Ascending aorta (tissue), 2 donors: ENCODE measurements around the gene P2RX6. TPM values are rescaled to one million over a fixed set of nuclear protein-coding genes. Genes with fewer than 3 reads are reported as not detected.
"Not testable (repeated sequence)": the region's sequence is repeated elsewhere in the genome, so short reads cannot be mapped to it uniquely, and the experiment has no call there.

Source experiments
- DNase-seq, 2 donors: peaks; one replicate each; pipeline ENCODE4 v3.0.0-alpha.2; 2019; ENCODE audit warnings: low spot score in 2 of 2
- H3K27ac ChIP-seq, 2 donors: fragments of 200-600 bp; sonication (generic); one replicate each; pipeline ENCODE4 v1.5.1; 2016 to 2017; ENCODE audit warnings: mild to moderate bottlenecking in 1 of 2
- H3K27me3 ChIP-seq: fragments of 200-600 bp; sonication (generic); one replicate; pipeline ENCODE4 v1.5.1; 2017
- H3K36me3 ChIP-seq, 2 donors: fragments of 200-600 bp; sonication (generic); one replicate each; pipeline ENCODE4 v1.5.1; 2016
- H3K4me1 ChIP-seq, 2 donors: fragments of 200-600 bp; sonication (generic); one replicate each; pipeline ENCODE4 v1.5.1; 2016 to 2017; ENCODE audit warnings: mild to moderate bottlenecking in 1 of 2
- H3K4me3 ChIP-seq, 2 donors: fragments of 200-600 bp; sonication (generic); one replicate each; pipeline ENCODE4 v1.5.1; 2016 to 2017; ENCODE audit warnings: mild to moderate bottlenecking in 1 of 2
- H3K9me3 ChIP-seq, 2 donors: fragments of 200-600 bp; sonication (generic); one replicate each; pipeline ENCODE4 v1.5.1; 2016
- CTCF ChIP-seq, 3 experiments: fragments of 200-600 bp in 2 of 3; fragments of 450-650 bp in 1 of 3; sonication (generic) in 2 of 3; IDR thresholded peaks; one replicate each; pipeline ENCODE4 v1.5.1; 2016 to 2019; ENCODE audit warnings: antibody characterized with exemption in 3 of 3, mild to moderate bottlenecking in 1 of 3, moderate library complexity in 1 of 3
- intact Hi-C: fragments of 100-400 bp; cut with DNase I; formaldehyde crosslinking; loops from one replicate; pipeline ENCODE4 v1.15.1; 2023
- total RNA-seq: library from RNA; depleted of rRNA; stranded (reverse); fragments of >200 nt; gene quantifications from one replicate; pipeline ENCODE4 v1.1.0, GENCODE V29; 2016

The P2RX6 gene
- total RNA-seq, 1 donor from 2014 or later: not detected

DNA sequence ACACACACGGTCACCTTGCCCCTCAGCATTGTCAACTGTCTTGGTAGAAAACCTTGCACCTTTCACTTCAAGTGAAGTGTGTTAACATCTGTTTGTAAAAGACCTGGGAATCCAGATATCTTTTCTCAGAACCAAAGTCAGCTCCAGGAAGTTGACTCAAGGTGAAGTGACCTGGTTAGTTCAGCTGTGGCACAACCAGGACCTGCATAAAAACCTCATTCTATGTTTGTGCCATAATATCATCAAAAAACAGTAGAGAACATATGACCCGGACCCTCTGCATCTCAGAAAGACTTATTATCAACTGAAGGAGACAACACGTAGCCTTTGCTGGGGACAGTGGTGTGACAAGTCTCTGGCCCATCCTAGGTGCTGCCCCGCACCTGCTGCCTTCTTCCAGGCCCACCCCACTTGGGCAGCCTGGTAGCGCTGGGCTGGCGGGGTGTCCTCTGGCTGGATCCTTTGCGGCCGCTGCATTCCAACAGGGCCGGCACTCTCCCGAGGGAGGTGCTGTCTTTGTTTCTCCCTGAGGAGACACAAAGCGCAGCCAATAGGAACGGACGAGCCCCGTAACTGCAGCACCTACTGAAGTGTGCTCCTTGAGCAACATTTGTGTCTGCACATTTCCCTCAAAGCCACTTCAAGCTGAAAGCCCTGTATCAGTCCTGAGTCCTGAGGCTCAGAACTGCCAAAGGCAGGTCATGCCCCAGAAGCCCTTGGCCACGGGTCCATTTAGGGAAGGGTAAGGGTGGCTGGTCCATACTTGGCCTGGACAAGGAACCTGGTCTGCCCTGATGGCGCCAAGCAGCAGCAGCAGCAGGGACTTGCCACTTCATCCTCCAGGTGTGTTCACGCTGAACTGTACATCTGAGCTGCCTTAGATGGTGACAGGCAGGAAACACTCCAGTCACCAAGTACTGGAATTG lies 56.0 kb downstream of the P2RX6 start:
- H3K27me3 ChIP-seq: no peaks in the 10 kb centered on the region
- TF ChIP-seq CTCF (IDR thresholded peaks at IDR 0.05): no peak
- H3K4me1 ChIP-seq: no peaks in the 10 kb centered on the region
- no peak overlapping the region for H3K27ac ChIP-seq
- DNase-seq: no peak
- intact Hi-C loops: loop anchor here (10.0 kb wide), 1 partner anchor 106 kb away; the partner anchor contains the start of gene AIFM3
- no peaks in the 10 kb centered on the region for H3K9me3 ChIP-seq
- no peak overlapping the region for H3K4me3 ChIP-seq
- no peaks in the 10 kb centered on the region for H3K36me3 ChIP-seq

DNA sequence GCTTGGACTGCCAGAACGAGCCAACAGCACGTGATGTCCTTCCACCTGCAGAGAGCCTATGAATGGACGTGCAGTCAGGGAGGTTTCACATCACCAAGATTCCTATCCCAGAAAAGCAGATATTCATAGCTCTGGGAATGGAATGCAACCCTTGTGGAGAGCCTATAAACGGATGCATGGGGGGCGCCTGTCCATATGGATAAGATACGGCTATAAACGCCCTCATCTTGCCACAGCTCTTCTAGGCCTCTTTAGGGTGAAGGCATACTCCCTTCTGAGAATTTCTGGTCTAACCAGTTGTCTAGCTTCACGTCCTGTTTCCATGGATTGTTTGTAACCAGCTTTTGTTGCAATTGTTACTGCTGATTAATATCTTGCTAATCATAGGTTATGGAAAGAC lies 56.8 kb downstream of the P2RX6 start:
- not testable (repeated sequence) for H3K27me3 ChIP-seq, H3K27ac ChIP-seq, H3K9me3 ChIP-seq, DNase-seq, H3K36me3 ChIP-seq, H3K4me1 ChIP-seq, H3K4me3 ChIP-seq
- intact Hi-C loops: loop anchor here (10.0 kb wide), 1 partner anchor 107 kb away; the partner anchor contains the start of gene AIFM3

GRCh38 chr22:21073023-21073422 lies 58.1 kb downstream of the P2RX6 start:
- H3K4me3 ChIP-seq: no peak overlapping the region

DNA sequence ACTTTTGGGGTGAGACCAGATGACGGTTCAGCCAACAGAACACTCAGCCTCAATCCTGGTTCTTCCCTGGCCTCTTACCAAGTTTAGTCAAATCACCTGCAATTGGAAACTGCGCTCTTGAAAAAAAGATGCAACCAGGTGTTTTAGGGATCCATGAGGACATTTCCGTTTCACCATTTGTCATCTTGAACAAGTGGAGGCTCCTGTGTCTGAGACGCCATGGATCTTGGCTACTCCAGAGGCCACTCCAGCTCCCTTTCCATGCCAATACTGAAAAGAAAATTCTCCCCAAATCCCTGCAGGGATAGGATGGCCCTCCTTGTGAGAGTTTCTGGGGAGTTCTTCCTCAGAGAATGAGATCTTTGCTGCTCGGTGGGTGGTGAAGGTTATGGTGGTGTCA lies 58.5 kb downstream of the P2RX6 start:
- Histone ChIP-seq H3K36me3 (no peaks in the 10 kb centered on the region), H3K9me3 (no peaks in the 10 kb centered on the region), H3K4me1 (no peaks in the 10 kb centered on the region), H3K27ac (no peak overlapping the region), H3K4me3 (no peak overlapping the region), H3K27me3 (no peaks in the 10 kb centered on the region)
- TF ChIP-seq CTCF (IDR thresholded peaks at IDR 0.05): no peak
- intact Hi-C loops: loop anchor here (10.0 kb wide), 1 partner anchor 109 kb away; the partner anchor contains the start of gene AIFM3
- DNase-seq: no peak

More at GRCh38 chr22:21073023-21073422, 58.1 kb downstream of the P2RX6 start:
- H3K36me3 ChIP-seq: no peaks in the 10 kb centered on the region
- no peaks in the 10 kb centered on the region for H3K27me3 ChIP-seq
- no peaks in the 10 kb centered on the region for H3K4me1 ChIP-seq
- no peaks in the 10 kb centered on the region for H3K9me3 ChIP-seq
- H3K27ac ChIP-seq: no peak overlapping the region
- intact Hi-C loops: loop anchor here (10.0 kb wide), 1 partner anchor 108 kb away; the partner anchor contains the start of gene AIFM3
- TF ChIP-seq CTCF (IDR thresholded peaks at IDR 0.05): no peak
- no peak for DNase-seq

- Histone ChIP-seq H3K27ac (no peak overlapping the region), H3K4me1 (no peaks in the 10 kb centered on the region), H3K9me3 (no peaks in the 10 kb centered on the region), H3K4me3 (no peak overlapping the region), H3K27me3 (no peaks in the 10 kb centered on the region), H3K36me3 (no peaks in the 10 kb centered on the region)
- no peak for TF ChIP-seq CTCF (IDR thresholded peaks at IDR 0.05)
- intact Hi-C loops: loop anchor here (10.0 kb wide), 1 partner anchor 109 kb away; the partner anchor contains the start of gene AIFM3
- DNase-seq: peak in 1 of 2 donors; percentile 11
Observed at GRCh38 chr22:21074102-21074715, 59.2 kb downstream of the P2RX6 start.
